Right atrium auricular region (tissue), 2 donors: ENCODE results near the gene MYO9B. TPM values are rescaled to one million over a fixed set of nuclear protein-coding genes. Genes with fewer than 3 reads are reported as not detected.
A peak's percentile ranks its signal among the peaks of the same experiment; 100 is the strongest.

Experiments used
- DNase-seq: peaks from one replicate; pipeline ENCODE4 v3.0.0-alpha.2; 2019; ENCODE audit warnings: low spot score
- H3K27ac ChIP-seq, 2 donors: fragments of 200-600 bp; sonication (generic); 1 replicate in 1 of 2; 2 replicates in 1 of 2; pipeline ENCODE4 v1.5.1; 2016 to 2019
- H3K27me3 ChIP-seq, 2 donors: fragments of 200-600 bp; sonication (generic); one replicate each; pipeline versions ENCODE4 v1.5.1 to v1.6.0; 2017 to 2019
- H3K36me3 ChIP-seq: fragments of 200-600 bp; sonication (generic); one replicate; pipeline ENCODE4 v1.5.1; 2016
- H3K4me1 ChIP-seq, 2 donors: fragments of 200-600 bp; sonication (generic); one replicate each; pipeline versions ENCODE4 v1.5.1 to v1.6.0; 2017 to 2019
- H3K4me3 ChIP-seq, 2 donors: fragments of 200-600 bp; sonication (generic); 1 replicate in 1 of 2; 2 replicates in 1 of 2; pipeline ENCODE4 v1.5.1; 2017 to 2019; ENCODE audit warnings: mild to moderate bottlenecking in 1 of 2, moderate library complexity in 1 of 2
- H3K9me3 ChIP-seq, 2 donors: fragments of 200-600 bp; sonication (generic); one replicate each; pipeline ENCODE4 v1.5.1; 2019
- total RNA-seq, 2 donors: library from RNA; depleted of rRNA; stranded (reverse); fragments of >200 nt; gene quantifications; one replicate each; pipeline ENCODE4 v1.1.0, GENCODE V29; 2016
- TF ChIP-seq, protein P1 (sequence below), 2 donors: fragments of 200-600 bp; sonication (generic); IDR thresholded peaks; one replicate each; pipeline ENCODE4 v1.5.1; 2019; ENCODE audit warnings: antibody characterized with exemption in 2 of 2

The MYO9B gene
- total RNA-seq, 2 donors from 2014 or later, result 25.4 to 40.8 TPM

DNA sequence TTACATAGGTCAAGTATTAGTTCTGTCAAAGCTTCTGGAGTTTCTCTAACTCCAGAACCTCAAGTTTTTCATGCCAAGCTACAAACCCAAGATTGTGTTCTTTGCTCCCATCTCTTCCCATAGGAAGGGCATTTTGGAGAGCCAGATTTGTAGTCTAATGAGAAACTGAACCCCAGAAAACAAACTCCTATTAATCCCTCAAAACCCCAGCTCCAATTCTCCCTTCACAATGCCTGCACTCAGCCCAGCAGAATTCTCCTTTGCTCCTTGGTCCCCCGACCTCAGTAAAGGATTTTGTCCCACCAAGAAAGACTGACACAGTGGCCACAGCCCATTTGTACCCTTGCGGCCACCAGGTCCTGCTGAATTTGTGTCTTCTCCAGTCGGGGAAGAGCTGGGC lies 180.6 kb downstream of the MYO9B start:
- no peaks in the 10 kb centered on the region for H3K4me1 ChIP-seq
- peaks cover 0 to 7% of the 10 kb centered on the region in 2 donors for H3K9me3 ChIP-seq
- no peak for DNase-seq
- H3K36me3 ChIP-seq, result no peaks in the 10 kb centered on the region
- TF ChIP-seq, protein P1, sequence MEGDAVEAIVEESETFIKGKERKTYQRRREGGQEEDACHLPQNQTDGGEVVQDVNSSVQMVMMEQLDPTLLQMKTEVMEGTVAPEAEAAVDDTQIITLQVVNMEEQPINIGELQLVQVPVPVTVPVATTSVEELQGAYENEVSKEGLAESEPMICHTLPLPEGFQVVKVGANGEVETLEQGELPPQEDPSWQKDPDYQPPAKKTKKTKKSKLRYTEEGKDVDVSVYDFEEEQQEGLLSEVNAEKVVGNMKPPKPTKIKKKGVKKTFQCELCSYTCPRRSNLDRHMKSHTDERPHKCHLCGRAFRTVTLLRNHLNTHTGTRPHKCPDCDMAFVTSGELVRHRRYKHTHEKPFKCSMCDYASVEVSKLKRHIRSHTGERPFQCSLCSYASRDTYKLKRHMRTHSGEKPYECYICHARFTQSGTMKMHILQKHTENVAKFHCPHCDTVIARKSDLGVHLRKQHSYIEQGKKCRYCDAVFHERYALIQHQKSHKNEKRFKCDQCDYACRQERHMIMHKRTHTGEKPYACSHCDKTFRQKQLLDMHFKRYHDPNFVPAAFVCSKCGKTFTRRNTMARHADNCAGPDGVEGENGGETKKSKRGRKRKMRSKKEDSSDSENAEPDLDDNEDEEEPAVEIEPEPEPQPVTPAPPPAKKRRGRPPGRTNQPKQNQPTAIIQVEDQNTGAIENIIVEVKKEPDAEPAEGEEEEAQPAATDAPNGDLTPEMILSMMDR (IDR thresholded peaks at IDR 0.05), result no peak
- H3K27ac ChIP-seq, result no peak overlapping the region
- no peak overlapping the region for H3K4me3 ChIP-seq
- H3K27me3 ChIP-seq, result no peaks in the 10 kb centered on the region

- H3K4me1 ChIP-seq, result no peaks in the 10 kb centered on the region
- no peak for DNase-seq
- H3K9me3 ChIP-seq, result peaks cover 0 to 7% of the 10 kb centered on the region in 2 donors
- no peaks in the 10 kb centered on the region for H3K36me3 ChIP-seq
- H3K27ac ChIP-seq, result no peak overlapping the region
- TF ChIP-seq, protein P1 (IDR thresholded peaks at IDR 0.05), result no peak
- H3K27me3 ChIP-seq, result no peaks in the 10 kb centered on the region
- no peak overlapping the region for H3K4me3 ChIP-seq
Measured at GRCh38 chr19:17259118-17259780, 183.7 kb downstream of the MYO9B start.

DNA sequence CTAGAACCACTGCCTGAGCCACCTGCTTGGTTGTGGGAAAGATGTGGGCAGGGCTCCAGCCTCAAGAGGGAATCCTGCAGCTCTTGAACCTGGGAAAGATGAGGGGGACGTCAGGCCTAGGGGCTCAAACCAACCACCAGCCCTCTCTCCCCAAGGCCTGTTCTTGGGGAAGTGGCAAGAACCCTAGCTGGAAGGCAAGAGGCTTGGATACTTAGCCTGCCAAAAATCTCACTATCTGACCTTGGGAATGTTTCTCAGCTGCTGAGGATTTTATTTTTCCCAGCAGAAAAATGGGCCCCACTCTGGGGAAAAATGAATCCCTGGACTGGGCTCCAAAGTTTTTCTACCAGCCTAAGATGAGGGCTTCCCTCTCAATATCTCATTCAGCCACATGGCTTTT lies 184.4 kb downstream of the MYO9B start:
- TF ChIP-seq, protein P1 (IDR thresholded peaks at IDR 0.05), result no peak
- Histone ChIP-seq H3K9me3 (peaks cover 0 to 7% of the 10 kb centered on the region in 2 donors), H3K36me3 (no peaks in the 10 kb centered on the region), H3K4me3 (no peak overlapping the region), H3K4me1 (no peaks in the 10 kb centered on the region), H3K27me3 (no peaks in the 10 kb centered on the region), H3K27ac (no peak overlapping the region)
- no peak for DNase-seq

DNA sequence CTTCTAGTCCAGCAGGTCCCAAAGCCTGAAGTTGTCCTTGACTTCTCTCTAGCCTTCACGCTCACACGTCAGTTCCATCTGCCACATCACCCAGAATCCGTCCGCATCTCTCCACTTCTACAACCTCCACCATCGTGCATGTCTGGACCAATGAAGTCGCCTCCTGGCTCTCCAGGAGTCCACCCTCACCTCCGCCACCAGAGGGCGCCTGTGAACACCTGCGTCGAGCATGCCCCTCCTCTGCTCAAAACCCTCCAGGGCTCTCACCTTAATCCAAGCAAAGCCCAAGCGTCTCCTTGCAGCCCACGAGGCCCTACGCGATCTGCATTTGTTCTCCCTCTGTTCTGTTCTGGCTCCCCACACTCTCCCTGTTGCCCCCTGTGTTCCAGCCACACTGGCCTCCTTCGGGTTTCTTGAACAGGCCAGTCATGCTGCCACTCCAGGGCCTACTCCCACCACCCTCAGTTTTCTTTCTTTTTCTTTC lies 185.3 kb downstream of the MYO9B start:
- H3K4me3 ChIP-seq, result no peak overlapping the region
- DNase-seq, result peak; percentile 82

GRCh38 chr19:17262557-17262956 lies 187.0 kb downstream of the MYO9B start:
- no peaks in the 10 kb centered on the region for H3K36me3 ChIP-seq
- H3K27ac ChIP-seq, result no peak overlapping the region
- H3K4me1 ChIP-seq, result peaks cover 0 to under 1% of the 10 kb centered on the region in 2 donors
- no peak for DNase-seq
- peaks cover 0 to 7% of the 10 kb centered on the region in 2 donors for H3K9me3 ChIP-seq
- TF ChIP-seq, protein P1 (IDR thresholded peaks at IDR 0.05), result no peak
- peak overlapping the region in 1 of 2 donors; percentile 49 for H3K4me3 ChIP-seq
- no peaks in the 10 kb centered on the region for H3K27me3 ChIP-seq

More for the DNA sequence above, 185.3 kb downstream of the MYO9B start:
- Histone ChIP-seq H3K27me3 (no peaks in the 10 kb centered on the region), H3K4me1 (no peaks in the 10 kb centered on the region), H3K9me3 (peaks cover 0 to 7% of the 10 kb centered on the region in 2 donors), H3K27ac (no peak overlapping the region), H3K36me3 (no peaks in the 10 kb centered on the region)
- TF ChIP-seq, protein P1 (IDR thresholded peaks at IDR 0.05), result peak; percentile 76 to 85

Other genes starting within 250 kb of the MYO9B start
- 10 to 100 TPM; 15.4 to 17.9 TPM for gene SIN3B, start 246.4 kb upstream of the MYO9B start, total RNA-seq
- 1 to 10 TPM; 5.9 to 6.4 TPM for gene F2RL3, start 186.8 kb upstream of the MYO9B start, total RNA-seq
- gene CPAMD8, start 49.0 kb upstream of the MYO9B start, total RNA-seq, result 10 to 100 TPM in 1 of 2 donors, 1 to 10 TPM in 1; 5.5 to 21.4 TPM
- gene HAUS8, start 325 bp upstream of the MYO9B start, total RNA-seq, result 1 to 10 TPM; 2.5 to 5.0 TPM
- gene USE1, start 139.6 kb downstream of the MYO9B start, total RNA-seq, result 10 to 100 TPM; 17.5 to 18.4 TPM
- 1 to 10 TPM; 5.9 to 8.2 TPM for gene OCEL1, start 150.4 kb downstream of the MYO9B start, total RNA-seq
- 10 to 100 TPM; 63.6 to 69.7 TPM for gene NR2F6, start 170.1 kb downstream of the MYO9B start, total RNA-seq
- 1 to 10 TPM; 4.3 to 6.6 TPM for gene USHBP1, start 189.0 kb downstream of the MYO9B start, total RNA-seq
- gene BABAM1, start 191.7 kb downstream of the MYO9B start, total RNA-seq, result 10 to 100 TPM; 67.9 to 71.7 TPM
- under 1 TPM in 1 of 2 donors, not detected in 1; 0.51 TPM for gene ANKLE1, start 206.1 kb downstream of the MYO9B start, total RNA-seq
- gene ABHD8, start 227.6 kb downstream of the MYO9B start, total RNA-seq, result 10 to 100 TPM; 11.8 to 15.8 TPM
- 100 to 1,000 TPM; 203 to 254 TPM for gene MRPL34, start 230.1 kb downstream of the MYO9B start, total RNA-seq
- gene DDA1, start 233.8 kb downstream of the MYO9B start, total RNA-seq, result 10 to 100 TPM; 22.2 to 40.1 TPM